Hematopoietic multipotent progenitor cell treated with erythropoietin and hydrocortisone succinate and interleukin-3 and kit ligand, for 8 days (in vitro differentiated cells): Measurements from ENCODE around the gene ISY1.
"Not testable (repeated sequence)": the region's sequence is repeated elsewhere in the genome, so short reads cannot be mapped to it uniquely, and the experiment has no call there.

Experiments
- DNase-seq: peaks from one replicate; pipeline ENCODE4 v3.0.0-alpha.2; 2015

Gene ISY1

GRCh38 chr3:129160891-129161859 is at the start of gene ISY1:
ISY1 (minus strand) TSS chr3:129161063; CDS start chr3:129160975, 88 bp downstream.
- DNase-seq = peak; percentile 98

DNA sequence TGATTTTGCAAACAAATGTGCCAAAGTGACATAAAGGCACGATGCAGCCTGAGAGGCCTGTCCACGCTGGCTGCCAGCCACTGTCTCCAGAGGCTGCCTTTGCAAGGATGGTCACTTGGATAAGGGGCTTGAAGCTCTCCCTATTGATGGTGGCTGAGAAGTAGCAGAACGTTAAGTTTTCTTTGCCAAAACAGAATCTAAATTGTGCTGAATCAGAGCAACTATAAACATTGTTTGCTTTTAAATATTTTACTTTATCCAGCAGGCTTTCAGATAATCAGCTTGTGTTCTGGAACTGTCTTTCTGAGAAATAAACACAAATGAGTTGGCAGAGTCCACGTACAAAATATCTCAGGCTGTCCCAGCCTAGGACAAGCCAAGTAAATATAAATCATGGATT is 46.6 kb upstream of the ISY1 start:
- no peak for DNase-seq

DNA sequence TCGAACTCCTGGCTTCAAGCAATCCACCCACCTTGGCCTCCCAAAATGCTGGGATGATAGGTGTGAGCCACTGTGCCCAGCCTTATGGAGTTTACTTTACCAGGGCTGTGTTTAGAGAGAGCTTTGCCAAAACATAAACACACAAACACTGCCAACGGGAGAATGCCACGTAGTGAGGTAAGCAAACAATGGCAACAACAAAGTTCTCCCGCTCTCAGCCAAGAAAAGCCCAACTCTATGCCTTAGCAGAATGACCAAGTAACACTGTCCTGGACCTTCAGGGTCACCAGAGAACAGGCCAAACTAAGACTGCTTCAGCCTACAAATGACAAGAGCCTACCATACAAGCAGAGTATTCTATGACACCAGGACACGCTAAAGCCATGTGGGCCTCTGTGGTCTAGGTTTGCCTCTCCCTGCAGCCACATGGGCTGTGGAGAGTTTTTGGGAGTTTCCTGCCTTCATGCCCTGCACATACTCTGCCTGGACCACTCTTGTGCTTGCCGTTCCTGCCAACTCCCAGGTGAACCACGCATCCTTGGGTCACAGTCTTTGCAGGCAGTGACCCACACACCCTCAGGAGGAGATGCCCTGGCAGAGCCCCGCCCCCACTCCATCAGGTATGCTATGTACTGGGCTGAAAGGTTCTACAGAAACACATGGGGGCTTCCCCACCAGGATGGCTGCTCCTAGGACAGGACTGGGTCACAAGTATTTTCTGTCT is 44.4 kb upstream of the ISY1 start:
- no peak for DNase-seq

GRCh38 chr3:129204473-129204872 is 43.6 kb upstream of the ISY1 start:
- no peak for DNase-seq

DNA sequence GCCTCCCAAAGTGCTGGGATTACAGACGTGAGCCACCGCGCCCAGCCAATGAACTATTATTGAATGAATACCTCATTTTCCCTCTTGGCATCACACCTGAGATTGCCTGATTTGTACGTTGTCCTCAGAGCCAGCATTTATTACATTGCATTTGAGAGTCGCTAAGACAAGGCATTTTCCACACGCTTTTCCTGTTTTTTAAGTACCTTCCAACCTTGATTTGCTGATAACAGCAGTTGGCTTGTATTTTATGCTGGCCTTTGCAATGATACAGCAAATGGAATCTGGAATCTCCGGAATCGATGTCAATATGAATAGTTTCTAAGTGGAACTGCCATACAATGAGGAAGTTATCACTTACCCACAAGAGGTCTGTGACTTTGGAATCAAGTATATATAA is 38.5 kb upstream of the ISY1 start:
- no peak for DNase-seq

- DNase-seq = no peak
Measured at GRCh38 chr3:129197321-129197720, 36.5 kb upstream of the ISY1 start.

DNA sequence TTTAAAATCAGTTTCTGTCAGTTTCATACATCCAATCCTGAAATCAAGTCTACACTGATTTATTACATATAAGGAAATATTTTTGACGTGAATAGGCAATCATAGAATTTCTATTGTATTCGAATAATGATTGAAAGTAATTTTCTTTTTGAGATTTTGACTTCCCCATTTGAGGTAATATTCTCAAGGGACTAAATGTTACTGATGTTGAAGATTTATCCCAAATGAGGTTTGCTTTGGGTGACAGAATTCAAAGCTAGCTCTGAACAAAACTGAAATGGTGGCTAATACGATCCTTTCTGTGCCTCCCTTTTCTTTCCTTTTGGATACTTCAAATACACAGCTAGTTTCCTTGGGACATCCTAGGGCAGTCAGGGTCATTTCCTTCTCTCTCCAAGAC is 35.7 kb upstream of the ISY1 start:
- DNase-seq = no peak

DNA sequence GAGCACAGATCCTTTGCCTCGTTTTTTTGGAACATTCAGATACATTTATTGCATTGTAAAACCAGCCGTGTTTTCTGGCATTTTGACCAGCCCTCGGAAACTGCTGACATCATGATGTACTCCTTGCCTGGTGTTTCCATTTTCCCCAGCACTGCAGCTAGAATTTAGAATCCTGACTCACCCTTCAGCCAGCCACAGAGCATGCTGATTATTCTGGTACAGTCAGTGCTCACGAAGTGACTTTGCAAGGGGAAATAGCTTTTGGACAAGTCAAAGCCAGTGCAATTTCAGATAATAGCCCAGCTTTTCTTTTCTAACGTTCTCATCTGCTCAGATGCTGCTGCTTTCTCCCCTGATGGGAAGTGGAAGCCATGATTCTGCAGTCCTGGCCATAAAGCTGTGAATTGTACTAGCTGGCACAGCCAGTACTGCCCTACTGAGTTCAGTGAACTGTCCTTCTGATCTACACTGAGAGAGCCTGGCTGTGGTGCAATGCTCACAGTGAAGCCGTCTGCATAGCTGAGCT is 34.9 kb upstream of the ISY1 start:
- peak; percentile 61 for DNase-seq

DNA sequence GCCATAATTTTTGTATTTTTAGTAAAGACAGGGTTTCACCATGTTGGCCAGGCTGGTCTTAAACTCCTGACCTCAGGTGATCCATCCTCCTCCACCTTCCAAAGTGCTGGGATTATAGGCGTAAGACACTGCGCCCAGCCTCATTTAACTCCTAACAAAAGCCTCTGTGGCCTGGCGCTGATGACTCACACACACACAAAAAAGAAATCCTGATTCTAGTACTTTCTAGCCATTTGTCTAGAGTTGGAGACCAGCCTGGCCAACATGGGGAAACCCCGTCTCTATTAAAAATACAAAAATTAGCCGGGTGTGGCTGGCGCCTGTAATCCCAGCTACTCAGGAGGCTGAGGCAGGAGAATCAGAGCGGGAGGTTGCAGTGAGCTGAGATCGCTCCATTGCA is 28.9 kb upstream of the ISY1 start:
- not testable (repeated sequence) for DNase-seq

GRCh38 chr3:129187857-129188256 is 27.0 kb upstream of the ISY1 start:
- DNase-seq = no peak

DNA sequence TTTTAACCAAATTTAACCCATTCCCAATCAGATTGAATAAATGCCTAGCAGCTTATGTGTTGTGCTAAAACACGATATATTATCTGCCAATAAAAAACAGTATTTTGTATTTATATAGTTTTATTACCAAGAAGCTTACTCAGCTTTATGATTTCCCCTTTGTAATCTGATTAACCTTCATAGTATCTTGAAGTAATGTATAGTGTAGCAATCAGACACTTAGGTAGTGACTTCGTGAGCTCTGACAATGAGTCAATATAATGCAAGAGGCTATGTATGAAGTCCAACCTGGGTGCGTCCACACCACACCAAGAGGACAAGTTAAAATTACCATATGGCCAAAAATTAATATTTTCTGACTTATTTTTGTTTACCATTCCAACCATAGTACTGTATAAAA is 24.9 kb upstream of the ISY1 start:
- DNase-seq = no peak

DNA sequence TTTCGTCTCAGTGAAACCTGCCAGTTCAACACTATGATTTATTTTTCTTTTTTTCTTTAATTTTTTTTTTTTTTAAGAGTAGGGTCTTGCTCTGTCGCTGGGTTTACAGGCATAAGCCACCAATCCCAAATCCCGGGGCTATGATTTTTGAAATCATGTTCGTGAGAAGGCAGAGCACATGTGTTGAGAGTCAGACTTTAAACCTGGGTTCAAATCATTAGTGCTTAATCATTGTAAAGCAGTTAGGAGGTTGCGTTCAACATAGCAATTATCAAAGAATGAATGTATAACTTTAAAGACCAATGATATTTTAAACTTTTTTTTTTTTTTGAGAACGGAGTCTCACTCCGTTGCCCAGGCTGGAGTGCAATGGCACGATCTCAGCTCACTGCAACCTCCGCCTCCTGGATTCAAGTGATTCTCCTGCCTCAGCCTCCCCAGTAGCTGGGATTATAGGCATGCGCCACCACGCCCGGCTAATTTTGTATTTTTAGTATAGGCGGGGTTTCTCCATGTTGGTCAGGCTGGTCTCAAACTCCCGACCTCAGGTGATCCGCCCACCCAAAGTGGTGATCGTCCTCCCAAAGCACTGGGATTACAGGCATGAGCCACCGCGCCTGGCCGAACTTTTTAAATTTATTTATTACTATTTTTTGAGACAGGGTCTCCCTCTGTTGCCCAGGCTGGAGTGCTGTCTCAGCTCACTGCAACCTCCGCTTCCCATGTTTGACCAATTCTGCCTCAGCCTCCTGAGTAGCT is 24.1 kb upstream of the ISY1 start:
- DNase-seq = not testable (repeated sequence)

DNA sequence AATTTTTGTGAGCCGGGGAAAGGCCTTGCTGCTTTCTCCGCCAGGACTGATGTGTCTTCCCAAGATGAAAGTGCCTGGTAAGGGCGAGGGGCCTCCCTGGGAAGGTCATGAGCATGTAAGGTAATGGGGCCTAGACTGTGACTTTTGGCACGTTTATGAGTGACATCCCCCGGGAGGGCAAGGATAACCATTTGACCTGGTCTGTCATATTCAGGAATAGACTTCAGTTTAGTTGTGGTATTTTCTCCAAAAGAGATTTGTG is 23.5 kb upstream of the ISY1 start:
- peak; percentile 55 for DNase-seq

DNA sequence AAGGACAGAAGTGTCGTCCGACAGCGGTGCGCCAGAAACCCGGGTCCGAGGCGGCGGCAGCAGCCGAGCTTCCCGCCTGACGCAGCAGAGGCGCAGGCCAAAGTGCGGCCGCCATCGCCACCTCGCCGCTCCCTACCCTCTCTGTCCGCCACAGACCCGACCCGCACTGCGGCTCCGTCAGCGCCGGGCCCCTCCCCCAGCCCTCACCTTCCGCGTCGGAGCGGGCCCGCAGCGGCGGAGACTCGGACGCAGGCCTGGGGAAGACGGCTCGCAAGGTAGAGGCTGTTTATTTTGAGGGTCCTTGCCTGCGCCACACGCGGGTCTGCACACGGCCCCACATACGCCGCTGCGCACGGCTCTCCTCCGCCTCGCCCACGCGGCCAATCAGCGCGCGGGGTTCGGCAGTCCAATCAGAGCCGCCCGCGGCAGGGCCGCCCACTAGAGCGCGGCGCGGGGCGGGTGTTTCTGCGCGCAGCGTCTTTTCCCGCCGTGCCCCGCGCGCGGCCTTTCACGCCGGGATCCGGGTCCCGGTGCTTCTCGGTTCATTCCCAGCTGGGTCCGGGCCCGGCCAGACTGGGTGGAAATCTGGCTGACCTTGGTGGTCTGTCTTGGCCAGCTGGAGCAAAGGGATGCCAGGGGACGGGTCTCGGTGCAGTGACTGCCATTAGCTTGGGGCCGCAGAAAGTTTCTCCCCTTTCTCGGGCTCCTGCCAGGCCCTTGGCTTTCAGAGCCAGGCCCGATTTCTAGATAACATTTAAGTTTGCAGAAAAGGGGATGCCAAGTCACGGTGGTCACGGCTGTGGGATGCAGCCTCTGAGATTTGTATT is 22.9 kb upstream of the ISY1 start, which contains the start of gene CNBP:
Gene CNBP, minus strand, starts transcription at position 328 of the 827 bp plus-strand sequence. CDS start 12,139 bp downstream, outside the sequence.
- peak; percentile 93 for DNase-seq

DNA sequence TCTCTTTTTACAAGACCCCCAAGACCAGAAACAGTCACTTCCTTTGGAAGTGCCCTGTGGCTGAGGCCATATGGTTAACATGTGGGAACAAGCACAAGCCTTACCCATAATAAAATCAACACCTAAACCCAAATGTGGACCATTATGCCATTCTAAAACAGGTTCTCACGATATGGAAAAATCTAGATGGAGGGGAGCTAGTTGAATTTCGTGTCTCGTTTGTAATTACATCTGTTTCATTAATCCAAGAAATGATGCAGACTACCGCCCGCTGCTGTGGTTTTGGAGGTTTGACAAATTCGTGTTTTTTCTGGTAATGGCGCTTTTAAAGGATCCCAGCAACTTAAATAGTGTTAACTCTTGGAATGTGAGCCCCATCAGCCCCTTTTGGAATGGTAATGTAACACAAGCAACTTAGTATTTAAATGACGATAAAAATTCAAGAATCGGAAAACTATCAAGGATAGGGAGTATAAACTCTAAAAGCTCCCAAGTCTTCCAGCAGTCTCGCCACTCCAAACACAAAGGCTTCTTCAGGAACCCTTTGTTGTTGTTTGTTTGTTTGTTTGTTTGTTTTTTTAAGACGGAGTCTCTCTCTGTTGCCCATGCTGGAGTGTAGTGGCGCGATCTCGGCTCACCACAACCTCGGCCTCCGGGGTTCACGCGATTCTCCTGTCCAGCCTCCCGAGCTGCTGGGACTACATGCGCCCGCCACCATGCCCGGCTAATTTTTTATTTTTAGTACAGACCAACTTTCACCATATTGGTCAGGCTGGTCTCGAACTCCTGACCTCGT is 21.7 kb upstream of the ISY1 start:
- DNase-seq = peak; percentile 52

DNA sequence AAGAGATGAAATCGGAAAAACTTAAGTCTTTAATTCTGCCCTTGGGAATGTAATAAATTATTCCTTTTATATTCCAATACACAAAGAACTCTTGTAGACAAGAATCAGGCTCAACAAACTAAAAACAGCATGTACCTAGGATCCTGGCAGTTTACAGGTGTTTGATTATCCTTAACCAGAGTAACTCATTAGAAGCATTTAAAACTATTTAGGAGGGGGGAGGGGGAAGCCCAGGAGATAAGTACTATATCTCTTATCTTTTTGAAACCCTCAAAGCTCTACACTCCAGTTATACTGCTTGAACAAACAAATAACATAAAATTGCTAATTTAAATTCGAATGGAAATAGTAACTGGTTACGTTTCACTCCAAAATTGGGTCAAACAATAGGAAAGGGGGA is 21.0 kb upstream of the ISY1 start:
- peak; percentile 35 for DNase-seq

- no peak for DNase-seq
Measured at GRCh38 chr3:129180461-129180860, 19.6 kb upstream of the ISY1 start.

DNA sequence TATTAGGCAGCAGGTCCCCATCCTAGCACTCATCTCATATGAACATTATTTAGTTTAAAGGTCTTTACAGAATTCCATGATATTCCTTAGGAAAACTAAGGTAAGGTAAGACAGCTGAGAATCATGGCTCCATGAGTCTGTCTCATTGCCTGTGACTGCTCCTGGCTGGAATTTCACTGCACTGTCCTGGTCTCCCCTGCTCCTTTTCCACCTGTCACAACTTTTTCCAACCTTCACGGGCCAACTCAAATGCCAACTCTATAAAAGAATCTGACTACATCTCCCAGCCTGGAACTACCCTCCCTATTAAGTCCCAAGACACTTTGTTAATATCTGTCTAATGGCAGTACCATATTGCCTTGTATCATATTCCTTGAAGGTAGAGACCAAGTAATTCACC is 15.2 kb upstream of the ISY1 start:
- no peak for DNase-seq

DNA sequence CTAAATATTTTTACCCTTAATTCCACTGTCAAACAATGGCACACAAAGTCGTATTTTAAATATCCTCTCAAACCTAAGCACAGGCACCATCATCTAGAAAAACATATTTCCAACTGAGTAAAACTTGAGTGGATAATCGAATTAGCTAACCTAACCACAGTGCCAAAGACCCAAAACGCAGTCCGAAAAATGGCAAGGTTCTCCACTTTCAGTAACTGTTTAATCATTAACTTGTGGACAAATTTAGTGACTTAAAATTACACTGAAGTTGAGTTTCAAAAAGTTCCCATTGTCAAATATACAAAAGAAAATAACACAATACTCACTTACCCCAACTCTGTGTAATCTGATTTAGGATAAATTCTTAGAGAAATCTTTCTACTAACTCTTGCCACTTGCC is 12.9 kb upstream of the ISY1 start:
- no peak for DNase-seq

DNA sequence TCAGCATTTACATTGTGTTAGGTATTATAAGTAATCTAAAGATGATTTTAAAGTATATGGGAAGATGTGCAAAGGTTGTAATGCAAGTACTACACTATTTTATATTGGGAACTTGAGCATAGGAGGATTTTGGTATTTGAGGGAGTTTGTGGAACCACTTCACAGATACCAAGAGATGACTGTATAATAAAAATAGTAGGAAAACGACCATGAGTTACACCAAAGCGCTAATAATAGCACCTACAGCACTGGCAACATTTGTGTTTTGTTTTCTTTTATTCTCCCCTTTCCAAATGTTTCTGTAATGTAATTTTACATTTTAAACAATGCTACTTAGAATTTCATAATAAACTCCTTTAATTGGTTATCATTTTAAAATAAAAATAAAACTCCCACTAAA is 12.3 kb upstream of the ISY1 start:
- DNase-seq = no peak

GRCh38 chr3:129166579-129167332 is 5.9 kb upstream of the ISY1 start:
- DNase-seq = no peak
